H1 (cell line): Measurements from ENCODE around the gene LCAT. TPM values are rescaled to one million over a fixed set of nuclear protein-coding genes. Genes with fewer than 3 reads are reported as not detected.

ENCODE experiments used
- BACH1 ChIP-seq: IDR thresholded peaks from 2 replicates; pipeline ENCODE4 v1.6.1; 2012; ENCODE audit warnings: low read length, improper control_type of control experiment
- GABPA ChIP-seq: IDR thresholded peaks from 2 replicates; pipeline ENCODE4 v1.6.1; 2011; ENCODE audit warnings: mild to moderate bottlenecking, low read length, moderate library complexity, borderline replicate concordance; ENCODE audit not compliant: insufficient read depth
- SIRT6 ChIP-seq: IDR thresholded peaks from one replicate; pipeline ENCODE4 v1.7.1; 2012; ENCODE audit warnings: low read length, inconsistent platforms
- polyA plus RNA-seq, 7 experiments: library from polyadenylated mRNA; depleted of rRNA in 3 of 7; stranded (reverse) in 5 of 7; unstranded in 2 of 7; fragments of >200 nt in 5 of 7; fragments of 200-250 nt in 2 of 7; gene quantifications; 1 replicate in 5 of 7; 2 replicates in 1 of 7; 4 replicates in 1 of 7; pipeline versions ENCODE4 v1.2.1 to v1.2.3, GENCODE V29; 2011 to 2013; ENCODE audit warnings: missing spikeins in 2 of 7, mixed read lengths in 2 of 7
- total RNA-seq: library from RNA; stranded (reverse); fragmentation: NEBNext Ultra II Directional; extraction: Animal tissue kit (Norgen Biotek cat#: 25700); gene quantifications from 2 replicates; pipeline ENCODE4 v1.2.1, GENCODE V29; 2021

Gene LCAT
- total and polyA plus RNA-seq, 2 of the 8 experiments (the other 6 are each of a cell fraction or from before 2014, with no cell fraction given) = 9.4 to 19.6 TPM

- no peak for TF ChIP-seq GABPA
- no peak for TF ChIP-seq SIRT6
- TF ChIP-seq BACH1 = no peak
Measured at GRCh38 chr16:67917852-67918236, 26.1 kb downstream of the LCAT start (continued).
